Measurements from ENCODE around the gene TBX2.
"Not testable (repeated sequence)": the region's sequence is repeated elsewhere in the genome, so short reads cannot be mapped to it uniquely, and the experiment has no call there.

The TBX2 gene

DNA sequence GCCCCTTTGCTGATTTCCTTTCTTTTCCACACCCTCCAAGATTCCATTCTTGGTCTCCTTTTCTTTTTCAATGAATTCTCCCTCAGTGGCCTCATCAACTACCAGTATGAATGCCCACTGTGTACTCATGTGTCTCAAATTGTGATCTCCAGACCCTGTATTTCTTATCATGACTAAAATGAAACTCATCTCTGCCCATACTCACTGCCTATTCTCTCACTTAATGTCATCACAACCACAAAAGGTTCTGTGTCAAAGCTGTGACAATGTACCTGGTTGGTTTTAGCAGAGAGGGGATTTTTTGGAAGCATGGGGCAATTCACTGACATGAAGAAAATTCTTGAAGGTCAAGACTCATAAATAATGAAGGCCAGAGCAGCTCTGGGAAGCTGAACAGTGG lies 41.1 kb downstream of the TBX2 start:
- DNase-seq: no peak

DNA sequence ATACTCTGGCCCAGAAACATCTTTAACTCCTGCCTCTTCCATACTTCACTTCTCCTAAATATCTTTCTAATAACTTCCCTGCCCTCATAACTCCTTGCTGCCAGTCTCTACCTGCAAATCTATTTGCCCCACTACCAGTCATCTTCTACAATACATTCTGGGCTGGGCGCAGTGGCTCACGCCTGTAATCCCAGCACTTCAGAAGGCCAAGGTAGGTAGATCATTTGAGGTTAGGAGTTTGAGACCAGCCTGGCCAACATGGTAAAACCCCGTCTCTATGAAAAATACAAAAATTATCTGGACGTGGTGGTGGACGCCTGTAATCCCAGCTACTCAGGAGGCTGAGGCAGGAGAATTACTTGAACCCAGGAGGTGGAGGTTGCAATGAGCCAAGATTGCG lies 41.9 kb downstream of the TBX2 start:
- not testable (repeated sequence) for DNase-seq

DNA sequence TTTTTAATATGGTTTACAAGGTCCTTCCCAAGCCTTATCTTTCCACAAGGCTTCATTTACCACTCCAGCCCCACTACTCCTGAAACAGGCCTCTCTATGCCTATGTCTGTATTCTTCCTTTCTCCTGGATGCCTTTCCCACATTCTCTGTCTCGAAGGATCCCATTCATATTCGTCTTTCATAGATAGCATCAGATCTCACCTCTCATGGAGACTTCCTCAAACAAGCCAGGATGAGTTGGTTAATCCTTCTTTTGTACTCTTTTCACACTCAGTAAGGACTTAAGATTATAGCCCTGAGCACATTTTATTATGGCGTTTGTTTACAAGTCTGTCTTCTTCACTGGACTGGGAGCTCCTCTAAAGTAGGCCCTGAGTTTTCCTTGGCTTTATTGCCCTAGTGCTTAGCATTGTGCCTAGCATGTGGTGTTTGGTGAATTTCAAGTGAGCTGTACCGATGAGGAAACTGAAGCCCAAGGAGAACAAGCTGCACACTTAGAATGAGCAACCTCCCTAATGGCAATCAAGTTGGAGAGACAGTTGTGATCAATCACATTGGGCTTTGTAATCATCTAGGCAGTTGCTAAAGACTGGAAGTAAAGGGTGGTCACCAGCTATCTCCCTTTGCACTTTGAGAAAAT lies 42.6 kb downstream of the TBX2 start:
- DNase-seq: no peak

DNA sequence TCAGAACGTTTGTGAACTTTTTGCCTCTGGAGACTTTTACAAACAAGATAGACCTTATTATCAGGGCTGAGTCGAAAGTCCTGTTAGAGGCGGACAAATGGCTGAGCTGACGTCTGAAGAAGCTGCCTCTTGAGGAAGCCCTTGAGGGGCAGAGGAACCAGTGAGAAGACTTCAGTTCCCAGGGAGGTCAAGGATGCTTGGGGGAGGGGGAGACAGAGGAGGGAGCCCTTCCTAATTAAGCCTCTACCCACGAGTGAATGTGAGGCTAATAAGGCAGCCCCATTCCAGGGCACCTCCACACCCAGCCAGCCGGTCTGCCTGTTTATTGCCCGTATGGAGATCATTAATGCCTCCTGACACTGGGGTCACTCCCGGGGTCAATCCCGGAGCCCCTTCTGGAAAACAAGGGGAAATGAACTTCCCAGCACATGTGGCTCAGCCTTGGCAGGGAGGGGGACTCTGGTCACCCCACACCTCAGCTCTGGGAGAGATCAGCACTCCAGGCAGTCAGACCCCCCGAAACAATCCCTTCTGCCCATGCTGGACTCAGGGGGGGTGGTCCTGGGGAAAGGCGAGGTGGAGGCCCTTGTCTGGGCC lies 43.3 kb downstream of the TBX2 start:
- no peak for DNase-seq

DNA sequence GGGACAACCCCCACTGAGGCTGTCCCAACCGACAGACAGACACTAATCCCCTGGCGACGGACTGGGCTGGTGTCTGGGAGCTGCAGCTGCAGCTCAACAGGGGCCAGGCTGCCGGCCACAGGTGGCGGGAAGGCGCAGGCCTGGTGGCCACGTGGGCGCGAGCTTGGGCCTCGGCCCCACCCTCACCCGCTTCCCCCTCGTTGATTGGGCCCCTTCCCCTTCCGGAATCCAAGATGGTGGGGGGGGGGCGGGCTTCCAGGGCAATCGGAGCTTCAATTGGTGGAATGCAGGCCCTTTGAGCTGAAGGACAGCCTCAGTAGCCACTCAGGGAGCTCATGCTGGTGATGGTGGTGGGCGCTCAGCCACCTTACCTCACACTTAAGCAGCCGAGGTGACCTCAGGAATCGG lies 43.8 kb downstream of the TBX2 start:
- DNase-seq: no peak

DNA sequence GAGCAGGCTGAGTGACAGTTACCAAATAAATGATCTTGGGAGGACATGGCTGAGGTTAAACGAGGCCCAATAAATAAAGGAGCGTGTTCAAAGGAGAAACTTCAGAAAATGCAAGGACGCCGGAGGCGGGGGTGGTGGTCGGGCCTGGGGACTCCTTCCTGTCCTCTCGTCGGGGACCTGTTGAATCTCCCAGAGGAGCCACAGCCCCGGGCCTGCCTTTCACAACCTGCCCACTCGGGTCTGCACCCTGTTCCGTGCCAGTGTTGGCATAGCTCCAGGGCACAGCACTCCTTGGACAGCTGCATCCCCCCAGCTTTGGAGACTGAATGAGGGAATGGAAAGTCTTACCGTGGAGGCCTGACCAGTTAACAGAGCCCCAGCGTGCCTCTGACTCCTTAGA lies 44.4 kb downstream of the TBX2 start:
- DNase-seq: no peak

DNA sequence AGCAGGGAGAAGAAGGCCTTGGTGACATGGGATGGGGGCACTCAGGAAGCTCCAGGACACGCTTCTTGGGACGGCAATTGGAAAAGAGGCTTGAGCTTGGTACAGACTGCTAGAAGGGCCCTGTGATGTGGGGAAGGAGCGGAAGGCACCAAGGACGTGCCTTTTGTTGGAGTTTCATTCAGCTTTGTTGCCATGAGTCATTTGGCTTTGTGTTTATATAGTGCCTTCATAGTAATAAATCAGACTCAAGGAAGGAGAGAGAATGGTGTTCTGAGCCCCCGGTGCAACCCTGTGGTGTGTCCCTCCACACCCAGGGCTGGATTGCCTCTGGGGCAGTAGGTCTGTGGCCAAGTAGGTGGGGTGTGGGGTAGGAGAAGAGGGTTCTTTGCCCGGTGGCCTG lies 45.2 kb downstream of the TBX2 start:
- DNase-seq: no peak

DNA sequence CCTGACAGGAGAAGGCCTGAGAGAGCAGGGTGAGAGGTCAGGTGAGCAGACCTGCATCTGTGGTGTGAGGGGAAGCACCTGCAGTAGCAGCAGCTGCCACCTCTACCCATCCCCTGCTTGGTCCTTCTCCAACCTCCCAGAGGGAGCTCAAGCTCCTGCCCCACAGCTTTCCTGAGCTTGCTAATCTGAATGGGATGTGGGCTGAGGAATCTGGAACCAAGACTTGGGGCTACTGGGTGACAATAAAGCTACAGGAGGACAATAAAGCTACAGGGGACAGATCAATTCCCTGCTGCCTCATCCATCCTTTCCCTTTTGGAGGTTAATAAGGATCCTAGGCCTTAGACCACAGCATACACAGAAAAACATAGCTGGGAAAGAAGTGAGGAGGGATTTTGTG lies 47.7 kb downstream of the TBX2 start:
- no peak for DNase-seq

DNA sequence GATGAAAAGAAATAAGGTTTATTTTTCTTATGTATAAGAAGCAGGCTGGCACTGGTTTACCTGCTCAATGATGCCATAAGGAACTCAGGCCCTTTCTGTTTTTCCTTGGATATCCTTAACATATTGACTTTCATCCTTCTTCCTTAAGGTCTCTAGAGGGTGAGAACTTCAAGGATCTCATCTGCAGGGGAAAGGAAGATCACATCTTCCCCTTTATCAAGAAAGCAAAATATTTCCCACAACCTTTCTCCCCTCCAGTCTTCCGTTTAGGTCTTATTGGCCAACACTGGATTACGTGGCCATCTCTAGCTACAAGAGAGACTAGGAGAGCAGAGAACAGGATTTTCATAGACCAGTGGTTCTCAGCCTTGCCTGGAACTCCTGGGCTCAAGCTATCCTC lies 48.4 kb downstream of the TBX2 start:
- no peak for DNase-seq

DNA sequence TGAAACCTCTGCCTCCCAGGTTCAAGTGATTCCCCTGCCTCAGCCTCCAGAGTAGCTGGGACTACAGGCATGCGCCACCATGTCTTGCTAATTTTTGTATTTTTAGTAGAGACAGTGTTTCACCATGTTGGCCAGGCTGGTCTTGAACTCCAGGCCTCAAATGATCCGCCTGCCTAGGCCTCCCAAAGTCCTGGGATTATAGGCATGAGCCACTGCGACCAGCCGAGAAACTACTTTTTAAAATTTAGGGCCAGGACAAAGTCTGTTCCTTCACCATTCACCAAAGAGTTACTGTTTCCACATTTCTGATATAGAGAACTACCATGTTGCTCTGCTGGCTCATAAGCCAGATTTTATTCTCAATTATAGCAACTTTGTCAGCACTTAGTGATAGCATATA lies 49.5 kb downstream of the TBX2 start:
- not testable (repeated sequence) for DNase-seq

DNA sequence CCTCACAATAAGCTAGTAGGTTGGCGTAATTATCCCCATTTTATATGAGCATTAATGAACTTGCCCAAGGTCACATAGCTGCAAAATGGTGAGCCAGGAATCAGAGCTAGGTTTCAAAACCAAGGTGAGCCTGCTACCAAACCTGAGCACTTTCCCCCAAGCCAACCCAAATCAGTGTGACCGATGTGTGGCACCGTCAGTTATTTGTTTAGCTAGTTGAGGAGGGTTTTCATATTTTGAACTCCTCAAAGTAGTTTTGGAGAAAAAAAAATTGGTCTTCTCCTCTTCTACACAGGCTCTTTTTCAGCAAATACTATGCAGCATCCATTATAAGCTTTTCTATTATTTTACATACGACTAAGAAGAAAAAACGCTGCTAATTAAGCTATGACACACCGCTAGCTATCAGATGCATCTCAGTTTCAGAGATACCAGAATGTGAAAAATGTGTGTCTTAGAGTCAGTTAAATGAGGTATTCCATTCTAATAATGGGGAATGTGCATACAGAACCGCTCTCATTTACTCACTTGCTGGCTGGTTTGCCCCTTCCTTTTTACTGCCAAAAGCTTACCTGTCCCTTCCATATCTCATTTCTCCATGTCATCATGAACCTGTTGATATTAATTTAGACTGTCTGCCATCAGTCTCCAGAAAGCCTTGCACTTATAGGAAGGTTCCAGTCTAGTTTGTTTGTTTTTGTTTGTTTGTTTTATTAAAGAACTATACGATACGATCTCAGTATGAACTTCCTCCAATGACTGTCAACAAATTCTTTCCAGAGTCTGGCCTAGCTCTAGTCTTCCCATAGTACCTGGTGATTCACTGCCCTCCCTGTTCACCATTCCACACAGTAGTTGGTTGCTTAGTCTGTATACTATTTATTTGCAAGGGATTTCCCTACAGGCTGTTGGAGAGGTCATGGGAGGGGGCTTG lies 50.3 kb downstream of the TBX2 start:
- DNase-seq: no peak

DNA sequence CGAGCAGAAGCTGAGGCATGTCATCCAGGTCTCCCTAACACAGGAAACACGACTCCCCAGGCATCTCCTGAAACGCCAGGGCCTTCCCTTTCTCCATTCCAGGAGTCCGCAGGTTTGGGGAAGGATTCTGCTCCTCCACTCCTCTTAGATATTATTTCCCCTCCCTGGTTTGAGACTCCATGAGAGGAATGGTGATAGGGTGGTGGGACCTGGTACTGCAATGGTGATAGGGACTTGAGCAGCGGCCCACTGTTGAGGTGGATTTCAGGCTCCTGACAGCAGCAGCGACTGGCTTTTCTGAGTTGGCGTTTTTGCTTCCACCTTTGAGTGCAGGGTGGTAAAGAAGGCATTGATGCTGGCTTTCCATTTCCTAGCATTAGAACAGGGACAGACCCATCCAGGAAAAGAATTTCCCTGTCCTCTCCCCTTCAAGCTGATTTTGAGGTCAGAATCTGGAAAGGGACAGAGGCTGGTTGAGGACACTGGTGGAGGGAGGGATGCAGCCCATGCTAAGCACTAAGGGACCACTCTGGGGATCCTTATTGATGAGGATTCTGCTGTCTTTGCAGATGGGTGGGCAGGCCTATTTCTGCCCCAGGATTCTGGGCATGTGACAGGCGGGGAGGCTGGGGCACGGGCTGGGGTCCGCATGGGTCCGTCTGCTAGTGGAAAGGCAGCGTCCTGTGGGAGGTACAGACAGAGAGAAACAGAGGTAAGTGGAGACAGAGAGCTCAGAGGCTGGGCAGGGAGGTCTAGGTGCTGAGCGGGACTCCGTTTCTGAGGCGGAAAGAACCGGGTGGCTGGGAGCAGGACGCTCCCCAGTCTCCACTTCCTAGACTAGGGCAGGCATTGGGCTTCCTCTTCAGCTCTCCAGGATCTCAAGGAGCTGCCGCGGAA lies 51.2 kb downstream of the TBX2 start:
- DNase-seq: no peak

DNA sequence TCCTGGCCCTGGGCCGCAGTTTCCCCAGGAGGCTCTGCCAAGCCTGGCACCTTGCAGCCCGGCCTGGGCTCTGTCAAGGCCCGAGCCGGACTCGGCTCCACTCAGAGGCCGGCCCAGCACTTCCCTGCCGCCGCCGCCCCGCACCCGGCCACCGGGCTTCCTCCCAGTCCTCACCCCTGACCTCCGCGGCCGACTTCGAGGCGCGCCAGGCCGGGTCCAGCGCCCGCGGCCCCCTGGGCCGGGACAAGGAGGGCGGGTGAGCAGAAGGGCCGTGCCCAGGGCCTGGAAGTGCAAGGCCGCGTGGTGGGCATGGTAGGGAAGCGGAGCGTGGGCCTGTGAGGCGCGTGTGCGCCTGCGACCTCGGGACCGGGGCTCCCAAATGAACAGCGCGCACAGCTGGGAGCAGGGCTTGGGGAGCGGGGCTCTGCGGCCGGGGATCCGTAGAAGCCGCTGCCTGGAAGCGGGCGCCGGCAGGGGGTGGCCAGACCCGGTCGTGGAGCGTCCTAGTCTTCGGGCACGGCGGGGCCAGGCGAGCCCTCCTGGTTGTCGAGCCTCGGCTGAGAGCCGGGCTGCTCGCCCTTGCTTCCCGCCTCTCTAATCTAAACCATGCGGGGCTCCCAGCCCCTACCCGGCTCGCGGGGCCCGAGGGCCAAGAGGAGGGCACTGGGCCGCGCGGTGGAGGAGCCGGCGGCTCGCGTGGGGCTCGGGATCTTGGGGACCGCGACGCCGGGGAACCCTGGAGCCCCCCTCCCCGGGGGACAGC lies 52.1 kb downstream of the TBX2 start:
- no peak for DNase-seq

DNA sequence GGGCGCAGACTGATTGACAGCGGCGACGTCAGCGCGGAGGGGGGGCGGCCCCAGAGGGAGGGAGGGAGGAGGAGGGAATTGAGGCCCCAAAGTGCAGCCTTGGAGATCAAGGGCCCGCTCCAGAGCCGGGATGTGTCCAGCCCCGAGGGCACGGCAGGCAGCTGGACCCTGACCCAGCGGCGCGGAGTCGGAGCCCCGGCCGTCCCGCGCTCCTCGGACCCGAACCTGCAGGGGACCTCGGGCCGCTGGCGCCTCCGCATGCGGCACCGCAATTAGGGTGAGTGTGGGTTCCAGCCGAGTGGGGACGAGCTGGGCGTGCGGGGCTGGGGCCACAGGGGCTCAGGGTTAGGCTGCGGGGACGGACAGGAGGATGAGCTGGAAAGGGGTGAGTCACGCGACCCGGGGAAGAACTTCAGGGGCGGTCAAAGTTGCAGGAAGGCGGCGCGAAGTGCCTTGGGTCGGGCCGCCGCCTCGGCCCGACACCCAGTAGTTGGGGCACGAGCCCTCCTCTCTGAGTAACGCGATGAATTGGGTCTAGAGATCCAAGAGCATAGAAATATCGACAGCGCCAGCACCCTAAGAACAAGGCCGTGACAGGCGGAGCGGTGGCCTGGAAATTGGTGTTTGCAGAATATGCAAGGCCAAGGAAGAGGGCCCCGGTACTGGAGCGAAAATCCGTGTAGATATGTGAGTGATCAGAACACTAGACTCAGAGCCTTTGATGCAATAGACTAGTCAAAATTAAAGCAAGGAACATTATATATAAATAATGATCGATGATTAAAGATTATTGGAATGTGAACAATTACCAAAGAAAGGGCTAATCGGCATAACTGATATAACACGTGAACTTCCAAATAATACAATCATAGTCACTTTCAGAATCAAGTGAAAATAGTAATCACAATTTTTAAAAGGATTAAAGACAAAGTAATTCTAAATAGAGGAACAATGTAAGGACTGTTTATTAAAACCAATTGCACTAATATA lies 53.0 kb downstream of the TBX2 start, which contains the start of gene TBX4:
Gene TBX4, plus strand, starts transcription at position 122 of the 990 bp plus-strand sequence. CDS start 4,069 bp downstream, outside the sequence.
- no peak for DNase-seq

DNA sequence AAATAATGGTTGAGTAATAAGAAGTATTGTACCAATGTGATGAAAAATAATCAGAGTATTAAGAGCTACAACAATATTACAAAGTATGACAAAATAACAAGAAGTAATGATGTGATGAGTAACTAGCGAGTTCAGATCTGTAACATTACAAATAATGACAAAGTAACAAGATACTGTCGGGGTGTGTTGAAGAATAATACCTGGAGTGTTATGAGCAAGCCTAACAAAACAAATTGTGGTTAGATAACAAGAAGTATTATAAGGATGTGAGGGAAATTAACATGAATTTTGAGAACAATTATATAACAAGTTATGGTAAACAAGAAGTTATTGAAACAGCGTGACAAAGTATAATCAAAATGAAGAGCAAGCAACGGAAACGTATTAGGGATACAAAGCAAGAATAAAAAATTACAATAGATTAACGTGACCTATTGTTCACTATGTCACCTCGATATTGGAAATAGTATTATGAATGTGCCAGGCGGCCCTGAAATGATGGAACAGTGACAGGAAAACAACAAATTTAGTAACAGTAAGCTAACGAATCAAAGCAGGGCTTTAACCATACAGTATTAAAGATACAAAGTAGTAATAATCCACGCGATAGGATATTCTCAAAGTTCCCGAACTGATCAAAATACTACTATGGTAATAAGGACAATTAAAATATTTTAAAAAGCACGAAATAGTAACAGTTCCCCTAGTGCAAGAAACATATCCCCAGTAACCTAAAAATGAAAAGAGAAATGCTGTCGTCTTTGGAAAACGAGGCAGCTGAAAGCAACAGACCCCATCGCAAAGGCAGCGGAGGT lies 54.1 kb downstream of the TBX2 start:
- DNase-seq: no peak

DNA sequence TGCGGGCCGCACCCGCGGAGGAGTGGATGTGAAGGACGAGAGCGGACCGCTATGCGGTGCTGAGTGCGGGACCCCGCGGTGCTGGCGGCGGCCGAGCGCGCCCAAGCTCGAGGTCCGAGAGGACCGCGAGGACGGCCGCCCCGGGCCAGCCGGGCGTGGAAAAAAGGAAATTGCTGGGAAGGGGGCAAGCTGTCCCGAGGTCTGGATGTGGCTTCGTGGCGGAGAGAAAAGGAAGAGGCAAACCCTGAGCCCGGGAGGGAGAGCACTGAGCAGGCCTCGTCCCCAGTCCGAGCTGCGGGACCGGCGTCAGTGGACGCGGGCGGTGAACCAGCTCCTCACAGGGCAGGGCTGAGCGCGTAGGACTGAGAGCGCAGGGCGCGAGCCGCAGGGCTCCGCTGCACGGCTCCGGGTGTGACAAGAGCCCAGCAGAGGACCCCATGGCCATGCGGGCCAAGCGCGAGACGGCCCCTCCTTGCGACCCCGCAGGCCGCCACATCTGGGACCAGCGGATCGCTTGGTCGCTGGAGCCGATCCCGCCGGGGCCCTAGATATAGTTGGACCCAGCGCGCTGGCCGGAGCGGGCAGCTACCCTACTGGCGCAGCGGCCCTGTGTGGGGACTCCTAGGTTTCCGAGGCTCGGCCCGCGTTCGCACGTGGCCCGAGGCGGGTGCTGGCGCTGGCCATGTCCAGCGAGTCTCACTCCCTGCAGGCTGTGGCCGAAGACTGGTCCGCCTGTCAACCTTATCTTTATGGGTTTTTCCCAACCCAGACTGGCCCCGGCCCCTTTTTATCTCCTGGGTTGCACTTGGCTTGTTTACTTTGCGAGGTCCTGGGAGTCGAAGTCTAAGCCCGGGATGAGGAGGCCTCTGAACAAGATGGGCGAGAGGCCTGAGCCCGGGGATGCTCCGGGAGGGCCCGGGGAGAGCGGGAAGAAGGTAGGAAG lies 55.0 kb downstream of the TBX2 start:
- no peak for DNase-seq

DNA sequence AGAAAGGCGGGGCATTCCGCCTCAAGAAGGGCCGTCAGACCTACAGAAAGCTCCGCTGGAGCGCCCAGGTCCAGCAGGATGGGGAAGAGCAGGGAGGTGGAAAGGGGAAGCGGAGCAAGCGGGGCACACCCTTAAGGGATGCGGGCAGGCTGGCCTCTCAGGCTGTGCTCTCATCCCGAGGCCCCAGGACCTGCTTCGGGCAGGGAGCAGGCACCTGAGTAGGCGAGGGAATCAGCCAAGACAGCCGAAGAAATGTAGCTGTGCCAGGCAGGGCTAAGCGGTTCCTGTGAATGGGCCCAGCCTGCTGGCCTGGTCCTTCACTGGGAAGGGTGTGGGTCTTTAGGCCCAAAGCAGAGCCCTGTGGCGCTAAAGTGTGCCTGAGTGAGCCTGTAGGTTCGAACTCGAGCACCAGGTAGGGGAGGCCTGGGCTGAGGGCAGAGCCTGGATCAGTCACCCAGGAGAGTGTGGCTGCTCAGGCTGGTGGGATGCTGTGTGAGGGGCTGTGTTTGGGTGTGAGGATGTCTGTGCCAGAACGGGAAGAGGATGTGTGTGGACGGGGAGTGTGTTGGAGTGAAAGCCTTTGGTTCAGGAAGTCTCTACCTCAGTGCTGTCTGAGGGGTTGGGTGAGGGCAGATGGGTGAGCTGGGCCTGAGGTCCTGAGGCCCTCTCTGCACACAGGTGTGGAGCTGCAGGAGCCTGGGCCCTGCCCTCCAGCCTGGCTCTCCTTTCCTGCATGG lies 55.8 kb downstream of the TBX2 start:
- no peak for DNase-seq

All from NCI-H1092 (cell line).